WTC11 (cell line): Measurements from ENCODE around the gene SMOC2. TPM values are rescaled to one million over a fixed set of nuclear protein-coding genes. Genes with fewer than 3 reads are reported as not detected.

Experiments
- ATAC-seq: fragments of 200-7000 bp; cut with Tn5 transposase; 2 replicates; pipeline ENCODE4 v1.10.0; 2021; ENCODE audit warnings: mild to moderate bottlenecking, moderate library complexity
- CTCF ChIA-PET: fragments of 300-600 bp; sonication (Branson Sonifier 250); formaldehyde crosslinking; loops from one replicate; lab custom pipeline; 2021; ENCODE audit warnings: antibody characterized with exemption; lab: Charles Lee
- POLR2A ChIA-PET: fragments of 350-600 bp; sonication (Branson Sonifier 250); formaldehyde crosslinking; loops from one replicate; lab custom pipeline; 2021; ENCODE audit warnings: antibody characterized with exemption; lab: Charles Lee
- DNase-seq: peaks from one replicate; pipeline ENCODE4 v3.0.0; 2021; ENCODE audit warnings: low spot score
- H3K27ac Mint-ChIP-seq: 2 replicates; pipeline ENCODE4 v1.8.0; 2021; ENCODE audit warnings: mixed read lengths
- H3K27me3 Mint-ChIP-seq: 2 replicates; pipeline ENCODE4 v1.8.0; 2021; ENCODE audit warnings: low read depth, mild to moderate bottlenecking, moderate library complexity, mixed read lengths
- H3K36me3 Mint-ChIP-seq: 2 replicates; pipeline ENCODE4 v1.8.0; 2021; ENCODE audit warnings: mixed read lengths
- H3K4me1 Mint-ChIP-seq: 2 replicates; pipeline ENCODE4 v1.8.0; 2022; ENCODE audit warnings: mixed read lengths
- H3K4me3 Mint-ChIP-seq: 2 replicates; pipeline ENCODE4 v1.8.0; 2021; ENCODE audit warnings: mild to moderate bottlenecking, moderate library complexity, mixed read lengths
- H3K9me3 Mint-ChIP-seq: 2 replicates; pipeline ENCODE4 v1.8.0; 2021; ENCODE audit warnings: mixed read lengths
- AR ChIP-seq: fragments of 250-450 bp; sonication (Bioruptor Pico); IDR thresholded peaks from 2 replicates; pipeline ENCODE4 v1.9.0; 2021; ENCODE audit warnings: mild to moderate bottlenecking
- ATF1 ChIP-seq: sonication (generic); formaldehyde crosslinking; IDR thresholded peaks from 2 replicates; pipeline ENCODE4 v1.8.1; 2023; ENCODE audit warnings: mild to moderate bottlenecking, moderate library complexity, missing genetic modification reagents
- CBFB ChIP-seq: sonication (generic); formaldehyde crosslinking; IDR thresholded peaks from 2 replicates; pipeline ENCODE4 v1.8.1; 2022; ENCODE audit warnings: mild to moderate bottlenecking, low read depth, missing genetic modification reagents
- ESRRA ChIP-seq: sonication (generic); formaldehyde crosslinking; IDR thresholded peaks from 2 replicates; pipeline ENCODE4 v1.8.1; 2022; ENCODE audit warnings: mild to moderate bottlenecking, missing genetic modification reagents, borderline replicate concordance
- ETV6 ChIP-seq: sonication (generic); formaldehyde crosslinking; IDR thresholded peaks from 2 replicates; pipeline ENCODE4 v1.8.1; 2022; ENCODE audit warnings: mild to moderate bottlenecking, missing genetic modification reagents
- FOXJ3 ChIP-seq: sonication (generic); formaldehyde crosslinking; IDR thresholded peaks from 2 replicates; pipeline ENCODE4 v1.9.0; 2021; ENCODE audit warnings: missing genetic modification reagents, mild to moderate bottlenecking, borderline replicate concordance
- FOXP1 ChIP-seq: sonication (generic); formaldehyde crosslinking; IDR thresholded peaks from 2 replicates; pipeline ENCODE4 v1.8.0; 2022; ENCODE audit warnings: missing genetic modification reagents, mild to moderate bottlenecking, moderate library complexity, borderline replicate concordance
- NFE2L1 ChIP-seq: sonication (generic); formaldehyde crosslinking; IDR thresholded peaks from 2 replicates; pipeline ENCODE4 v1.8.1; 2023; ENCODE audit warnings: missing genetic modification reagents
- TEAD4 ChIP-seq: sonication (generic); formaldehyde crosslinking; IDR thresholded peaks from 2 replicates; pipeline ENCODE4 v1.8.0; 2022; ENCODE audit warnings: mild to moderate bottlenecking, missing genetic modification reagents
- ZNF138 ChIP-seq: sonication (generic); formaldehyde crosslinking; conservative IDR thresholded peaks from 2 replicates; pipeline ENCODE4 v1.8.1; 2022; ENCODE audit warnings: mild to moderate bottlenecking, moderate library complexity, missing genetic modification reagents
- ZNF219 ChIP-seq: sonication (generic); formaldehyde crosslinking; IDR thresholded peaks from 2 replicates; pipeline ENCODE4 v1.8.0; 2023; ENCODE audit warnings: missing genetic modification reagents, mild to moderate bottlenecking, borderline replicate concordance
- ZNF232 ChIP-seq: sonication (generic); formaldehyde crosslinking; IDR thresholded peaks from 2 replicates; pipeline ENCODE4 v1.8.0; 2022; ENCODE audit warnings: mild to moderate bottlenecking, missing genetic modification reagents
- ZNF317 ChIP-seq: sonication (generic); formaldehyde crosslinking; IDR thresholded peaks from 2 replicates; pipeline ENCODE4 v1.8.1; 2023; ENCODE audit warnings: low read depth, mild to moderate bottlenecking, moderate library complexity, missing genetic modification reagents, borderline replicate concordance
- total RNA-seq: library from RNA; stranded (reverse); gene quantifications from 3 replicates; pipeline ENCODE4 v1.2.3, GENCODE V29; 2021
- TF ChIP-seq, protein P1 (sequence below): fragments of 250-450 bp; sonication (Bioruptor Pico); IDR thresholded peaks from 2 replicates; pipeline ENCODE4 v1.8.0; 2021; ENCODE audit warnings: mild to moderate bottlenecking
- TF ChIP-seq, protein P2 (sequence below): fragments of 250-450 bp; sonication (Bioruptor Pico); IDR thresholded peaks from 2 replicates; pipeline ENCODE4 v1.9.0; 2021; ENCODE audit warnings: mild to moderate bottlenecking, borderline replicate concordance
- TF ChIP-seq, protein P3 (sequence below): sonication (generic); formaldehyde crosslinking; IDR thresholded peaks from 2 replicates; pipeline ENCODE4 v1.8.1; 2023; ENCODE audit warnings: mild to moderate bottlenecking, missing genetic modification reagents, moderate library complexity
- TF ChIP-seq, protein P4 (sequence below): sonication (generic); formaldehyde crosslinking; IDR thresholded peaks from 2 replicates; pipeline ENCODE4 v1.8.0; 2023; ENCODE audit warnings: mild to moderate bottlenecking, missing genetic modification reagents

The SMOC2 gene
- total RNA-seq, 1 experiment from 2014 or later, result 3.9 TPM

GRCh38 chr6:168428052-168428826 lies 12.7 kb upstream of the SMOC2 start (continued):
- no peak for TF ChIP-seq ESRRA
- TF ChIP-seq ETV6 (CRISPR knock-in tag), result no peak

- POLR2A ChIA-PET, result no interaction called here
- TF ChIP-seq ZNF219 (CRISPR knock-in tag), result no peak
- no peak for TF ChIP-seq FOXP1 (CRISPR knock-in tag)
- TF ChIP-seq, protein P1, sequence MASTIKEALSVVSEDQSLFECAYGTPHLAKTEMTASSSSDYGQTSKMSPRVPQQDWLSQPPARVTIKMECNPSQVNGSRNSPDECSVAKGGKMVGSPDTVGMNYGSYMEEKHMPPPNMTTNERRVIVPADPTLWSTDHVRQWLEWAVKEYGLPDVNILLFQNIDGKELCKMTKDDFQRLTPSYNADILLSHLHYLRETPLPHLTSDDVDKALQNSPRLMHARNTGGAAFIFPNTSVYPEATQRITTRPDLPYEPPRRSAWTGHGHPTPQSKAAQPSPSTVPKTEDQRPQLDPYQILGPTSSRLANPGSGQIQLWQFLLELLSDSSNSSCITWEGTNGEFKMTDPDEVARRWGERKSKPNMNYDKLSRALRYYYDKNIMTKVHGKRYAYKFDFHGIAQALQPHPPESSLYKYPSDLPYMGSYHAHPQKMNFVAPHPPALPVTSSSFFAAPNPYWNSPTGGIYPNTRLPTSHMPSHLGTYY (CRISPR knock-in tag), result no peak
- TF ChIP-seq ZNF232 (CRISPR knock-in tag), result no peak
- no peak for TF ChIP-seq ZNF138 (CRISPR knock-in tag)
- TF ChIP-seq, protein P2, sequence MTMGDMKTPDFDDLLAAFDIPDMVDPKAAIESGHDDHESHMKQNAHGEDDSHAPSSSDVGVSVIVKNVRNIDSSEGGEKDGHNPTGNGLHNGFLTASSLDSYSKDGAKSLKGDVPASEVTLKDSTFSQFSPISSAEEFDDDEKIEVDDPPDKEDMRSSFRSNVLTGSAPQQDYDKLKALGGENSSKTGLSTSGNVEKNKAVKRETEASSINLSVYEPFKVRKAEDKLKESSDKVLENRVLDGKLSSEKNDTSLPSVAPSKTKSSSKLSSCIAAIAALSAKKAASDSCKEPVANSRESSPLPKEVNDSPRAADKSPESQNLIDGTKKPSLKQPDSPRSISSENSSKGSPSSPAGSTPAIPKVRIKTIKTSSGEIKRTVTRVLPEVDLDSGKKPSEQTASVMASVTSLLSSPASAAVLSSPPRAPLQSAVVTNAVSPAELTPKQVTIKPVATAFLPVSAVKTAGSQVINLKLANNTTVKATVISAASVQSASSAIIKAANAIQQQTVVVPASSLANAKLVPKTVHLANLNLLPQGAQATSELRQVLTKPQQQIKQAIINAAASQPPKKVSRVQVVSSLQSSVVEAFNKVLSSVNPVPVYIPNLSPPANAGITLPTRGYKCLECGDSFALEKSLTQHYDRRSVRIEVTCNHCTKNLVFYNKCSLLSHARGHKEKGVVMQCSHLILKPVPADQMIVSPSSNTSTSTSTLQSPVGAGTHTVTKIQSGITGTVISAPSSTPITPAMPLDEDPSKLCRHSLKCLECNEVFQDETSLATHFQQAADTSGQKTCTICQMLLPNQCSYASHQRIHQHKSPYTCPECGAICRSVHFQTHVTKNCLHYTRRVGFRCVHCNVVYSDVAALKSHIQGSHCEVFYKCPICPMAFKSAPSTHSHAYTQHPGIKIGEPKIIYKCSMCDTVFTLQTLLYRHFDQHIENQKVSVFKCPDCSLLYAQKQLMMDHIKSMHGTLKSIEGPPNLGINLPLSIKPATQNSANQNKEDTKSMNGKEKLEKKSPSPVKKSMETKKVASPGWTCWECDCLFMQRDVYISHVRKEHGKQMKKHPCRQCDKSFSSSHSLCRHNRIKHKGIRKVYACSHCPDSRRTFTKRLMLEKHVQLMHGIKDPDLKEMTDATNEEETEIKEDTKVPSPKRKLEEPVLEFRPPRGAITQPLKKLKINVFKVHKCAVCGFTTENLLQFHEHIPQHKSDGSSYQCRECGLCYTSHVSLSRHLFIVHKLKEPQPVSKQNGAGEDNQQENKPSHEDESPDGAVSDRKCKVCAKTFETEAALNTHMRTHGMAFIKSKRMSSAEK, result no peak
- TF ChIP-seq, protein P3, sequence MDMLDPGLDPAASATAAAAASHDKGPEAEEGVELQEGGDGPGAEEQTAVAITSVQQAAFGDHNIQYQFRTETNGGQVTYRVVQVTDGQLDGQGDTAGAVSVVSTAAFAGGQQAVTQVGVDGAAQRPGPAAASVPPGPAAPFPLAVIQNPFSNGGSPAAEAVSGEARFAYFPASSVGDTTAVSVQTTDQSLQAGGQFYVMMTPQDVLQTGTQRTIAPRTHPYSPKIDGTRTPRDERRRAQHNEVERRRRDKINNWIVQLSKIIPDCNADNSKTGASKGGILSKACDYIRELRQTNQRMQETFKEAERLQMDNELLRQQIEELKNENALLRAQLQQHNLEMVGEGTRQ, result no peak
- TF ChIP-seq CBFB (CRISPR knock-in tag), result no peak
- H3K4me3 Mint-ChIP-seq, result no peak overlapping the region
- ATAC-seq (no peak), DNase-seq (no peak)
- H3K36me3 Mint-ChIP-seq, result no peaks in the 10 kb centered on the region
- no peaks in the 10 kb centered on the region; the same call in 1 of the 2 replicates for H3K27me3 Mint-ChIP-seq
- CTCF ChIA-PET, result no interaction called here
- H3K27ac Mint-ChIP-seq, result no peak overlapping the region
- no peaks in the 10 kb centered on the region for H3K9me3 Mint-ChIP-seq
- peaks cover 7% of the 10 kb centered on the region for H3K4me1 Mint-ChIP-seq
Measured at GRCh38 chr6:168428863-168429262, 12.1 kb upstream of the SMOC2 start.

- POLR2A ChIA-PET, result no interaction called here
- ATAC-seq (no peak), DNase-seq (no peak)
- peaks cover 4% of the 10 kb centered on the region for H3K27me3 Mint-ChIP-seq
- H3K4me3 Mint-ChIP-seq, result no peak overlapping the region
- H3K9me3 Mint-ChIP-seq, result peaks cover 4% of the 10 kb centered on the region; the same call in 1 of the 2 replicates
- H3K36me3 Mint-ChIP-seq, result no peaks in the 10 kb centered on the region
- H3K27ac Mint-ChIP-seq, result no peak overlapping the region
- peaks cover 9% of the 10 kb centered on the region for H3K4me1 Mint-ChIP-seq
- CTCF ChIA-PET, result interaction anchor here (1.1 kb wide), 1 partner anchor 15 kb away, joined by 3 read pairs; no protein-coding TSS in a partner anchor
- TF ChIP-seq, protein P1 (CRISPR knock-in tag), result no peak
- TF ChIP-seq ZNF317 (no peak), TEAD4 (CRISPR knock-in tag) (no peak), ATF1 (CRISPR knock-in tag) (no peak), FOXJ3 (CRISPR knock-in tag) (no peak), NFE2L1 (CRISPR knock-in tag) (no peak), AR (CRISPR knock-in tag) (no peak)
- TF ChIP-seq, protein P4, sequence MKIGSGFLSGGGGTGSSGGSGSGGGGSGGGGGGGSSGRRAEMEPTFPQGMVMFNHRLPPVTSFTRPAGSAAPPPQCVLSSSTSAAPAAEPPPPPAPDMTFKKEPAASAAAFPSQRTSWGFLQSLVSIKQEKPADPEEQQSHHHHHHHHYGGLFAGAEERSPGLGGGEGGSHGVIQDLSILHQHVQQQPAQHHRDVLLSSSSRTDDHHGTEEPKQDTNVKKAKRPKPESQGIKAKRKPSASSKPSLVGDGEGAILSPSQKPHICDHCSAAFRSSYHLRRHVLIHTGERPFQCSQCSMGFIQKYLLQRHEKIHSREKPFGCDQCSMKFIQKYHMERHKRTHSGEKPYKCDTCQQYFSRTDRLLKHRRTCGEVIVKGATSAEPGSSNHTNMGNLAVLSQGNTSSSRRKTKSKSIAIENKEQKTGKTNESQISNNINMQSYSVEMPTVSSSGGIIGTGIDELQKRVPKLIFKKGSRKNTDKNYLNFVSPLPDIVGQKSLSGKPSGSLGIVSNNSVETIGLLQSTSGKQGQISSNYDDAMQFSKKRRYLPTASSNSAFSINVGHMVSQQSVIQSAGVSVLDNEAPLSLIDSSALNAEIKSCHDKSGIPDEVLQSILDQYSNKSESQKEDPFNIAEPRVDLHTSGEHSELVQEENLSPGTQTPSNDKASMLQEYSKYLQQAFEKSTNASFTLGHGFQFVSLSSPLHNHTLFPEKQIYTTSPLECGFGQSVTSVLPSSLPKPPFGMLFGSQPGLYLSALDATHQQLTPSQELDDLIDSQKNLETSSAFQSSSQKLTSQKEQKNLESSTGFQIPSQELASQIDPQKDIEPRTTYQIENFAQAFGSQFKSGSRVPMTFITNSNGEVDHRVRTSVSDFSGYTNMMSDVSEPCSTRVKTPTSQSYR (CRISPR knock-in tag), result no peak
Measured at GRCh38 chr6:168432196-168432595, 8.8 kb upstream of the SMOC2 start.
